Activated gamma-delta T cell treated with Interleukin-2 at 50 U/mL for 16 hours (primary cell): ENCODE results near the gene RNASE9.
"Not testable (repeated sequence)": the region's sequence is repeated elsewhere in the genome, so short reads cannot be mapped to it uniquely, and the experiment has no call there.

Experiments
- DNase-seq: peaks from one replicate; pipeline ENCODE4 v3.0.0-alpha.2; 2020

Gene RNASE9

DNA sequence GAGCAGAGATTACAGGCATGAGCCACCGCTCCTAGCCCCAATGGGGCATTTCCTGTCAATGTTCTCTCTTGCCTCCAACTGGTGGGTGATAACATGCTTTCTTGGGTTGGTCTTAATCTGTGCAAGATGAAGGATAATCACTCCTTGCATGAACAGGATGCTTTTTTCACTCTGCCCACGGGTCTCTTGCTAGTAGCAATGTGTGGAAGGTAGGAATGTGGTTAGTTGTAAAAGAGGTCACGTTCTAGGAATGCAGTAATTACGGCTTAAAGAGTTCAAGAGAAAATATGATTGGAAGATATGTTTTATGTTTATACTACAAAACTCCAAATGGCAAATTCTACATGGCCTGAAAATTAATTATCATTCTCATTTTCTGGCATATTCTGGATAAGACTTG, 45.0 kb downstream of the RNASE9 start:
- DNase-seq = no peak

DNA sequence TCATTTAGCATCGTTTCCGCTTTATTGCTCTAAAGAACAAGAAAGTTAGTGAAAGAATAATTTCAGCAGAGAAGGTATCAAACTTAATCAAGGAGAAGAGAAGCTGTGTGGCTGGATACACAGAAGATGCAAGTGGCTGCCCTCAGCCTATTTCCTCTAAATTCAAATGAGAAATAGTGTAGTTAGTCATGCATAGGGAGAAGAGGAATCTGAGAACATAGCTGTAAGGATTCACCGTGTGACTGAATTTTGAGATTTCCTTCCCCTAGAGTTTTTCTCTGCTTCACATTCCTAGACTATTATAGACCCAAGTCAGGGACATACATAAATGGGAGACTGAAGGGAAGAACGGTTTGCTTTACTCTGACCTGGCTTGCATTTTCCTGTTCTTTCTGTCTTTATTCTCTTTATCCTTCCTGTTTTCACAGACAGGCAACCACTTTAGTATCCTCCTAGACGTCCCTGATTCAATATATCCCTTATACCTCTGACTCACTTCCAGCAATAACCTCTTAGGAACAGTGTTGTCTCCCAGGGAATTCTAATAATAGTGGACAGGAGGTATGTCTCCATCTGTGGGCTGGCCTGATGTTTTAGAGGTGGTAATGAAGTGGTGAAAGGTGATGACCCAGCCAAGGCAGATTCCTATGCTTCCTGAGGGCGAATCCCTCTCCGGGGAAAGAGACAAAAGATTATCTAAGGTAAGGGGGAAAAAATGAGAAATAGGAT, 48.5 kb downstream of the RNASE9 start:
- no peak for DNase-seq

DNA sequence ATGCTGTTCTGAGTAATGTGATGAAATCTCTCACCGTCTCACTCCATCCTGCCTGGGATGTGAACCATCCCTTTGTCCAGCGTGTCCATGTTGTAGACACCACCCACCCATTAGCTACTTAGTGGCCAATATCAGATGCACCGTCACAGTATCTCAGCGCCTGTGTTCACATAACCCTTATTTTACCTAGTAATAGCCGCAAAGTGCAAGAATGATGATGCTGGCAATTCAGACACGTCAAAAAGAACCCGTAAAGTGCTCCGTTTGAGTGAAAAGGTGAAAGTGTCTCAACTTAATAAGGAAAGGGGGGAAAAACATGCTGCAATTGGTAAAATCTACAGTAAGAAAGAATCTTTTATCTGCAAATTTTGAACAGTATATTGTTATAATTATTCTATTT, 52.5 kb downstream of the RNASE9 start:
- DNase-seq = no peak

DNA sequence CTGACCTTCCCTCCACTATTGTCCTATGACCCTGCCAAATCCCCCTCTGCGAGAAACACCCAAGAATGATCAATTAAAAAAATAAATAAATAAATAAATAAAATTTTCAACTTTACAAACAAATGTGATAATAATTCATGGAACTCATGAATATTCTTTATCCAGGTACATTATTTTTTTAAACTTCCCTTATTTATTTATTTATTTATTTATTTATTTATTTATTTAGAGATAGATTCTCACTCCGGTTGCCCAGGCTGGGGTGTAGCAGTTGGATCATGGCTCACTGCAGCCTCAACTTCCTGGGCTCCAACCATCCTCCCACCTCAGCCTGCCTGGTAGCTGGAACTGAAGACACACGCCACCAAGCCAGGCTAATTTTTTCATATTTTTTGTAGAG, 53.3 kb downstream of the RNASE9 start:
- not testable (repeated sequence) for DNase-seq

DNA sequence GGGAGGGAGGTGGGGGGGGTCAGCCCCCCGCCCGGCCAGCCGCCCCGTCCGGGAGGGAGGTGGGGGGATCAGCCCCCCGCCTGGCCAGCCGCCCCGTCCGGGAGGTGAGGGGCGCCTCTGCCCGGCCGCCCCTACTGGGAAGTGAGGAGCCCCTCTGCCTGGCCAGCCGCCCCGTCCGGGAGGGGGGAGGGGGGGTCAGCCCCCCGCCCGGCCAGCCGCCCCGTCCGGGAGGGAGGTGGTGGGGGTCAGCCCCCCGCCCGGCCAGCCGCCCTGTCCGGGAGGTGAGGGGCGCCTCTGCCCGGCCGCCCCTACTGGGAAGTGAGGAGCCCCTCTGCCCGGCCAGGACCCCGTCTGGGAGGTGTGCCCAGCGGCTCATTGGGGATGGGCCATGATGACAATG, 54.1 kb downstream of the RNASE9 start:
- DNase-seq = not testable (repeated sequence)

DNA sequence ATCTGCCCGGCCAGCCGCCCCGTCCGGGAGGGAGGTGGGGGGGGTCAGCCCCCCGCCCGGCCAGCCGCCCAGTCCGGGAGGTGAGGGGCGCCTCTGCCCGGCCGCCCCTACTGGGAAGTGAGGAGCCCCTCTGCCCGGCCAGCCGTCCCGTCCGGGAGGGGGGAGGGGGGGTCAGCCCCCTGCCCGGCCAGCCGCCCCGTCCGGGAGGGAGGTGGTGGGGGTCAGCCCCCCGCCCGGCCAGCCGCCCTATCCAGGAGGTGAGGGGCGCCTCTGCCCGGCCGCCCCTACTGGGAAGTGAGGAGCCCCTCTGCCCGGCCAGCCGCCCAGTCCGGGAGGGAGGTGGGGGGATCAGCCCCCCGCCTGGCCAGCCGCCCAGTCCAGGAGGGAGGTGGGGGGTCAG, 54.6 kb downstream of the RNASE9 start:
- not testable (repeated sequence) for DNase-seq
